ENCODE data around the gene ACSF2.
A peak's percentile ranks its signal among the peaks of the same experiment; 100 is the strongest.

GRCh38 chr17:50397111-50397918 is 28.7 kb upstream of the ACSF2 start, which contains the start of gene LRRC59:
- TF ChIP-seq YY1 (IDR thresholded peaks at IDR 0.05; ENCODE audit: low read depth) (no peak; the same call in 1 of the 2 replicates), RAD21 (IDR thresholded peaks at IDR 0.05; ENCODE audit: low read length) (peak; percentile 42; the same call in 1 of the 2 replicates), SMC3 (IDR thresholded peaks at IDR 0.05; ENCODE audit: low read depth, low read length) (peak; percentile 46), GATA2 (CRISPR knock-in tag; IDR thresholded peaks at IDR 0.05) (no peak; the same call in 1 of the 2 replicates), USF2 (IDR thresholded peaks at IDR 0.05; ENCODE audit: borderline replicate concordance, low read depth, low read length) (0 out of 2 replicates have a peak, but pooled peaks have one; percentile 27), CTCF (IDR thresholded peaks at IDR 0.05) (peak; percentile 95), RCOR1 (IDR thresholded peaks at IDR 0.05; ENCODE audit: low read length) (peak; percentile 89)

All from SK-N-SH (cell line).